BJ (cell line): Measurements from ENCODE around the gene INPP5J. TPM values are rescaled to one million over a fixed set of nuclear protein-coding genes. Genes with fewer than 3 reads are reported as not detected.
A peak's percentile ranks its signal among the peaks of the same experiment; 100 is the strongest.

ENCODE experiments used
- CTCF ChIA-PET: fragments of 350-600 bp; formaldehyde crosslinking; extraction: SDS; loops from one replicate; lab custom pipeline; 2021; ENCODE audit warnings: antibody characterized with exemption, inconsistent platforms; lab: Yijun Ruan, JAX
- POLR2A ChIA-PET: fragments of 300-600 bp; sonication (Branson Sonifier 250); formaldehyde crosslinking; extraction: SDS; loops from one replicate; lab custom pipeline; 2021; ENCODE audit warnings: antibody characterized with exemption; lab: Charles Lee
- DNase-seq: peaks from one replicate; pipeline ENCODE4 v3.0.0-alpha.2; 2011; ENCODE audit warnings: low read depth
- H3K27me3 ChIP-seq: 2 replicates; pipeline ENCODE4 v1.6.0; 2011; ENCODE audit warnings: low read length; ENCODE audit not compliant: control insufficient read depth, insufficient read depth
- H3K36me3 ChIP-seq: 2 replicates; pipeline ENCODE4 v1.5.1; 2011; ENCODE audit warnings: low read length; ENCODE audit not compliant: control insufficient read depth, insufficient read depth
- H3K4me3 ChIP-seq: 2 replicates; pipeline ENCODE4 v1.5.1; 2011; ENCODE audit warnings: low read depth, mild to moderate bottlenecking, control low read depth, low read length
- CTCF ChIP-seq: IDR thresholded peaks from 2 replicates; pipeline ENCODE4 v1.5.1; 2011; ENCODE audit warnings: low read depth, mild to moderate bottlenecking, control low read depth, inconsistent platforms, low read length, moderate library complexity; ENCODE audit not compliant: insufficient read depth
- polyA plus RNA-seq: library from polyadenylated mRNA; depleted of rRNA; stranded (reverse); fragments of >200 nt; gene quantifications from 2 replicates; pipeline ENCODE4 v1.2.3, GENCODE V29; 2011

Gene INPP5J
- polyA plus RNA-seq, 1 experiment = 1.5 TPM

- POLR2A ChIA-PET = interaction anchor here (0.7 to 1.3 kb wide), 2 partner anchors 113 to 124 kb away, joined by 3 read pairs; partner anchors contain the start of gene TUG1
- peak overlapping the region; percentile 63 for H3K4me3 ChIP-seq
- peak; percentile 81 for TF ChIP-seq CTCF
- no peaks in the 10 kb centered on the region for H3K27me3 ChIP-seq
- peaks cover 5% of the 10 kb centered on the region for H3K36me3 ChIP-seq
- CTCF ChIA-PET = interaction anchor here (0.7 to 7.7 kb wide), 20 partner anchors 9 to 155 kb away, joined by 3 to 101 read pairs (median 5); partner anchors contain the start of genes MORC2, RNF185, SELENOM and TUG1
- no peak for DNase-seq
Observed at GRCh38 chr22:31082606-31083376, 40.0 kb upstream of the INPP5J start.

GRCh38 chr22:31083377-31083768, 39.4 kb upstream of the INPP5J start:
- no peak for DNase-seq
- H3K4me3 ChIP-seq = no peak overlapping the region
- no peak for TF ChIP-seq CTCF
- no peaks in the 10 kb centered on the region for H3K27me3 ChIP-seq
- CTCF ChIA-PET = interaction anchor here (0.7 to 7.7 kb wide), 19 partner anchors 9 to 147 kb away, joined by 3 to 101 read pairs (median 5); partner anchors contain the start of genes MORC2, SELENOM and TUG1
- POLR2A ChIA-PET = interaction anchor here (0.6 kb wide), 1 partner anchor 1276 kb away, joined by 3 read pairs; no protein-coding TSS in a partner anchor
- peaks cover 9% of the 10 kb centered on the region for H3K36me3 ChIP-seq

GRCh38 chr22:31083923-31084810, 38.6 kb upstream of the INPP5J start:
- Histone ChIP-seq H3K4me3 (peak overlapping the region; percentile 69), H3K36me3 (peaks cover 15% of the 10 kb centered on the region), H3K27me3 (no peaks in the 10 kb centered on the region)
- no peak for DNase-seq
- ChIA-PET CTCF (interaction anchor here (0.6 to 7.7 kb wide), 28 partner anchors 9 to 163 kb away, joined by 3 to 101 read pairs (median 4); partner anchors contain the start of gene MORC2), POLR2A (interaction anchor here (0.5 to 0.6 kb wide), 2 partner anchors 13 to 1277 kb away, joined by 3 to 4 read pairs; no protein-coding TSS in a partner anchor)
- TF ChIP-seq CTCF = no peak

- no peaks in the 10 kb centered on the region for H3K27me3 ChIP-seq
- peak; percentile 82 for TF ChIP-seq CTCF
- H3K4me3 ChIP-seq = peak overlapping the region; percentile 69
- peaks cover 22% of the 10 kb centered on the region for H3K36me3 ChIP-seq
- no peak for DNase-seq
- ChIA-PET CTCF (interaction anchor here (0.6 to 7.7 kb wide), 30 partner anchors 9 to 168 kb away, joined by 3 to 101 read pairs (median 4); partner anchors contain the start of genes MORC2 and SELENOM), POLR2A (interaction anchor here (0.6 to 1.1 kb wide), 2 partner anchors 14 to 30 kb away, joined by 3 to 4 read pairs; no protein-coding TSS in a partner anchor)
Observed at GRCh38 chr22:31084811-31085492, 37.8 kb upstream of the INPP5J start.
